Diencephalon (tissue), 1 donor: ENCODE data around the gene KCNMB4. TPM values are rescaled to one million over a fixed set of nuclear protein-coding genes. Genes with fewer than 3 reads are reported as not detected.

Source experiments
- small RNA-seq: library from RNA; depleted of rRNA; stranded (forward); fragments of <200 nt; gene quantifications from one replicate; pipeline ENCODE3, GENCODE V24; 2014
- total RNA-seq: library from RNA; depleted of rRNA; stranded (reverse); fragments of >200 nt; gene quantifications from one replicate; pipeline ENCODE4 v1.2.3, GENCODE V29; 2014

The KCNMB4 gene, protein sequence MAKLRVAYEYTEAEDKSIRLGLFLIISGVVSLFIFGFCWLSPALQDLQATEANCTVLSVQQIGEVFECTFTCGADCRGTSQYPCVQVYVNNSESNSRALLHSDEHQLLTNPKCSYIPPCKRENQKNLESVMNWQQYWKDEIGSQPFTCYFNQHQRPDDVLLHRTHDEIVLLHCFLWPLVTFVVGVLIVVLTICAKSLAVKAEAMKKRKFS
- total RNA-seq = 22.4 TPM

DNA sequence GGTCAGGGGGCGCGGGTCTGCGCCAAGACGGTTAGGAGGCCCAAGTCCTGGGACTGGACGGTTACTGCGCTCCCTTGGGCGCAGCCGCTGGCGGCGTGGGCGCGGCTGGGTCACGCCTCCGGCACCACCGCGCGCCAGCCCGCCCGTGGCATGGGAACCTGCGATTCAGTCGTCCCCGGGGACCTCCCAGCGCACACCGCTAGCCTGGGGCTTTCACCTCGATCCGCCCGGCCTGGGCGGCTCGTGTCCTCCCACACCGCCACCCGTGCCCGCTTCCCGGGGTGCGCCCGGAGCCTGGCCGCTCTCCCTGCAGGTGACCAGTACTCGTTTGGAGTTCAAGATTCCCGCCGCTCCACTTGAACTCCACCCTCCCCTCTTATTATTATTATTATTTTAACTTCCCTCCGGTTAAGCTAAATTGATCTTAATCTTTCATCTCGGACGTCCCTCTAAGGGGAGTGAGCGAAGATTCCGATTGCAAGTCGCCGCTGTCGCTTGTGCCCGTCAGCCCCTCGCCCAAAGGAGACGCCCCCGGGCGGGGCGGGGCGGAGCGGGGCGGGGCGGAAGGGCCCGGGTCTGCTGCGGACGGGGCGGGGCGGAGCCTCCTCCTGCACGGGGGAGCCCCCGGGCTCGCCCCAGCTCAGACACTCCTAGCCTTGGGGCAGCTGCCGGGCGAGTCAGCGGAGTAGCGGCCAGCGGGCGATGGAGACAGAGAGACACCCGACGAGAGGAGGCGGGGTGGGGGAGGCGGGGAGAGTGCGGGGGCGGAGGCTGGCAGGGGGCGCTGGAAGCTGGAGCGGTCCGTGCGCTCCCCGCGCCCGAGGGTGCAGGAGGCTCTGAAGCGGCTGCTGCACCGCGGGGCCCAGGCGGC is at the start of gene KCNMB4:
Gene KCNMB4, plus strand, starts transcription at position 643 of the 871 bp plus-strand sequence. CDS start 445 bp downstream, outside the sequence.

Small RNA genes lying within 50 kb of the gene (small RNA-seq; reads per million reads assigned to genes)
- gene RNU4-65P = not detected

Other genes with a start within 250 kb of the KCNMB4 start
- gene CNOT2, start 122.9 kb upstream of the KCNMB4 start, total RNA-seq = 164 TPM